ENCODE measurements around the gene ZFP64.
"Not testable (repeated sequence)": the region's sequence is repeated elsewhere in the genome, so short reads cannot be mapped to it uniquely, and the experiment has no call there.

DNA sequence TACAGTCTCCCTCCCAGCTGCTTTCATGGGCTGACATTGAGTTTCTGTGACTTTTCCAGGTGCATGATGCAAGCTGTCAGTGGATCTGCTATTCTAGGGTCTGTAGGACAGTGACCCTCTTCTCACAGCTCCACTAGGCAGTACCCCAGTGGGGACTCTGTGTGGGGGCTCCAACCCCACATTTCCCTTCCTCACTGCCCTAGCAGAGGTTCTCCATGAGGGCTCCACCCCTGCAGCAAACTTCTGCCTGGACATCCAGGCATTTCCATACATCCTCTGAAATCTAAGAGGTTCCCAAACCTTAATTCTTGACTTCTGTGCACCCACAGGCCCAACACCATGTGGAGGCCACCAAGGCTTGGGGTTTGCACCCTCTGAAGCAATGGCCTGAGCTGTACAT is 29.3 kb upstream of the ZFP64 start:
- TF ChIP-seq, protein P1, sequence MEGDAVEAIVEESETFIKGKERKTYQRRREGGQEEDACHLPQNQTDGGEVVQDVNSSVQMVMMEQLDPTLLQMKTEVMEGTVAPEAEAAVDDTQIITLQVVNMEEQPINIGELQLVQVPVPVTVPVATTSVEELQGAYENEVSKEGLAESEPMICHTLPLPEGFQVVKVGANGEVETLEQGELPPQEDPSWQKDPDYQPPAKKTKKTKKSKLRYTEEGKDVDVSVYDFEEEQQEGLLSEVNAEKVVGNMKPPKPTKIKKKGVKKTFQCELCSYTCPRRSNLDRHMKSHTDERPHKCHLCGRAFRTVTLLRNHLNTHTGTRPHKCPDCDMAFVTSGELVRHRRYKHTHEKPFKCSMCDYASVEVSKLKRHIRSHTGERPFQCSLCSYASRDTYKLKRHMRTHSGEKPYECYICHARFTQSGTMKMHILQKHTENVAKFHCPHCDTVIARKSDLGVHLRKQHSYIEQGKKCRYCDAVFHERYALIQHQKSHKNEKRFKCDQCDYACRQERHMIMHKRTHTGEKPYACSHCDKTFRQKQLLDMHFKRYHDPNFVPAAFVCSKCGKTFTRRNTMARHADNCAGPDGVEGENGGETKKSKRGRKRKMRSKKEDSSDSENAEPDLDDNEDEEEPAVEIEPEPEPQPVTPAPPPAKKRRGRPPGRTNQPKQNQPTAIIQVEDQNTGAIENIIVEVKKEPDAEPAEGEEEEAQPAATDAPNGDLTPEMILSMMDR (IDR thresholded peaks at IDR 0.05 in 8 of 11, conservative IDR thresholded peaks at IDR 0.05 in 3 of 11) = not testable (repeated sequence)
- not testable (repeated sequence) for TF ChIP-seq POLR2A (IDR thresholded peaks at IDR 0.05)
